HG02938 (cell line): ENCODE results near the gene C16orf95.
"Not testable (repeated sequence)": the region's sequence is repeated elsewhere in the genome, so short reads cannot be mapped to it uniquely, and the experiment has no call there.

ENCODE experiments used
- ATAC-seq: cut with Tn5 transposase; IDR thresholded peaks from one replicate; pipeline ENCODE4 v1.9.1; 2021; ENCODE audit warnings: mild to moderate bottlenecking, moderate library complexity; ENCODE audit not compliant: unreplicated experiment

Gene C16orf95

GRCh38 chr16:87347932-87348615 lies 30.9 kb upstream of the C16orf95 start:
- ATAC-seq, result no peak

- no peak for ATAC-seq
These were observed 29.4 kb upstream of the C16orf95 start for GRCh38 chr16:87346517-87347060.

- ATAC-seq, result no peak
These were observed 28.7 kb upstream of the C16orf95 start for GRCh38 chr16:87345726-87346424.

- ATAC-seq, result no peak
These were observed 27.9 kb upstream of the C16orf95 start for GRCh38 chr16:87344931-87345631.

- no peak for ATAC-seq
These were observed 27.2 kb upstream of the C16orf95 start for GRCh38 chr16:87344165-87344930.

GRCh38 chr16:87343753-87344050 lies 26.5 kb upstream of the C16orf95 start:
- no peak for ATAC-seq

- ATAC-seq, result no peak
These were observed 26.0 kb upstream of the C16orf95 start for GRCh38 chr16:87342978-87343752.

GRCh38 chr16:87342504-87342903 lies 25.3 kb upstream of the C16orf95 start:
- no peak for ATAC-seq

GRCh38 chr16:87340198-87340597 lies 23.0 kb upstream of the C16orf95 start:
- ATAC-seq, result no peak

GRCh38 chr16:87339724-87340105 lies 22.5 kb upstream of the C16orf95 start:
- ATAC-seq, result not testable (repeated sequence)

GRCh38 chr16:87339086-87339723 lies 22.0 kb upstream of the C16orf95 start:
- ATAC-seq, result no peak

GRCh38 chr16:87338155-87338765 lies 21.1 kb upstream of the C16orf95 start:
- no peak for ATAC-seq

- ATAC-seq, result no peak
These were observed 20.1 kb upstream of the C16orf95 start for GRCh38 chr16:87337262-87337771.

GRCh38 chr16:87336434-87337240 lies 19.4 kb upstream of the C16orf95 start:
- no peak for ATAC-seq

- no peak for ATAC-seq
These were observed 18.6 kb upstream of the C16orf95 start for GRCh38 chr16:87335625-87336433.

- no peak for ATAC-seq
These were observed 17.7 kb upstream of the C16orf95 start for GRCh38 chr16:87334651-87335624.
